ENCODE measurements around the gene HEPHL1. TPM values are rescaled to one million over a fixed set of nuclear protein-coding genes. Genes with fewer than 3 reads are reported as not detected.

The HEPHL1 gene
- total RNA-seq, 1 donor from 2014 or later = not detected

- no peak overlapping the region for H3K4me3 Mint-ChIP-seq (ENCODE audit: unreplicated experiment)
- Histone ChIP-seq H3K27ac (ENCODE audit: low read depth, low read length) (no peak overlapping the region), H3K4me3 (ENCODE audit: insufficient read depth, low read depth, low read length) (no peak overlapping the region), H3K27me3 (ENCODE audit: insufficient read depth, low read length) (no peaks in the 10 kb centered on the region), H3K9me3 (ENCODE audit: insufficient read depth, low read depth, low read length) (no peaks in the 10 kb centered on the region), H3K36me3 (ENCODE audit: insufficient read depth, low read length) (no peaks in the 10 kb centered on the region), H4K20me1 (ENCODE audit: insufficient read depth, low read length) (peaks cover 94% of the 10 kb centered on the region), H3K4me1 (ENCODE audit: insufficient read depth, low read length) (peaks cover 53% of the 10 kb centered on the region), H3K4me2 (ENCODE audit: low read length) (peak overlapping the region; percentile 59), H3K79me2 (ENCODE audit: insufficient read depth, low read length) (peaks cover 97% of the 10 kb centered on the region), H3K9ac (ENCODE audit: low read length) (no peak overlapping the region), H2AFZ (ENCODE audit: low read depth, low read length) (no peak overlapping the region)
- H3K36me3 Mint-ChIP-seq (ENCODE audit: low read depth, unreplicated experiment) = peaks cover 4% of the 10 kb centered on the region
- no peaks in the 10 kb centered on the region for H3K9me3 Mint-ChIP-seq (ENCODE audit: unreplicated experiment)
- DNase-seq (ENCODE audit: low read depth) (peak; percentile 86), FAIRE-seq (no peak)
- H3K4me1 Mint-ChIP-seq (ENCODE audit: low read depth, unreplicated experiment) = peaks cover 62% of the 10 kb centered on the region
- H3K27me3 Mint-ChIP-seq (ENCODE audit: low read depth, unreplicated experiment) = no peaks in the 10 kb centered on the region
- TF ChIP-seq CTCF (IDR thresholded peaks at IDR 0.05; ENCODE audit: insufficient read depth, low read depth, low read length) (no peak), EZH2 (IDR thresholded peaks at IDR 0.05; ENCODE audit: insufficient read depth, low read length) (no peak)
- no peak overlapping the region for H3K27ac Mint-ChIP-seq (ENCODE audit: unreplicated experiment)
Measured at GRCh38 chr11:94149431-94150017, 128.4 kb downstream of the HEPHL1 start.

- Histone ChIP-seq H3K79me2 (ENCODE audit: insufficient read depth, low read length) (peaks cover 92% of the 10 kb centered on the region), H3K27ac (ENCODE audit: low read depth, low read length) (no peak overlapping the region), H3K4me3 (ENCODE audit: insufficient read depth, low read depth, low read length) (no peak overlapping the region), H3K9ac (ENCODE audit: low read length) (no peak overlapping the region), H3K27me3 (ENCODE audit: insufficient read depth, low read length) (no peaks in the 10 kb centered on the region), H4K20me1 (ENCODE audit: insufficient read depth, low read length) (peaks cover 89% of the 10 kb centered on the region), H3K4me2 (ENCODE audit: low read length) (peak overlapping the region; percentile 59), H3K36me3 (ENCODE audit: insufficient read depth, low read length) (no peaks in the 10 kb centered on the region), H3K9me3 (ENCODE audit: insufficient read depth, low read depth, low read length) (no peaks in the 10 kb centered on the region), H3K4me1 (ENCODE audit: insufficient read depth, low read length) (peaks cover 53% of the 10 kb centered on the region), H2AFZ (ENCODE audit: low read depth, low read length) (no peak overlapping the region)
- no peaks in the 10 kb centered on the region for H3K27me3 Mint-ChIP-seq (ENCODE audit: low read depth, unreplicated experiment)
- H3K4me3 Mint-ChIP-seq (ENCODE audit: unreplicated experiment) = no peak overlapping the region
- FAIRE-seq (no peak), DNase-seq (ENCODE audit: low read depth) (no peak)
- peaks cover 4% of the 10 kb centered on the region for H3K36me3 Mint-ChIP-seq (ENCODE audit: low read depth, unreplicated experiment)
- TF ChIP-seq CTCF (IDR thresholded peaks at IDR 0.05; ENCODE audit: insufficient read depth, low read depth, low read length) = no peak
- no peak for TF ChIP-seq EZH2 (IDR thresholded peaks at IDR 0.05; ENCODE audit: insufficient read depth, low read length)
- peaks cover 62% of the 10 kb centered on the region for H3K4me1 Mint-ChIP-seq (ENCODE audit: low read depth, unreplicated experiment)
- no peaks in the 10 kb centered on the region for H3K9me3 Mint-ChIP-seq (ENCODE audit: unreplicated experiment)
- H3K27ac Mint-ChIP-seq (ENCODE audit: unreplicated experiment) = no peak overlapping the region
Measured at GRCh38 chr11:94150056-94150455, 128.9 kb downstream of the HEPHL1 start.
